CD14-positive monocyte (primary cell): ENCODE results near the gene MED8. TPM values are rescaled to one million over a fixed set of nuclear protein-coding genes. Genes with fewer than 3 reads are reported as not detected.

Experiments used
- DNase-seq, 3 donors: peaks; one replicate each; pipeline ENCODE4 v3.0.0-alpha.2; 2011 to 2022
- H2AFZ ChIP-seq: 2 replicates; pipeline ENCODE4 v1.6.0; 2012; ENCODE audit warnings: mild to moderate bottlenecking, low read depth, low read length, inconsistent platforms; ENCODE audit not compliant: insufficient read depth, poor library complexity, severe bottlenecking
- H3K27ac ChIP-seq, 2 donors: 1 replicate in 1 of 2; 2 replicates in 1 of 2; pipeline ENCODE4 v1.5.1; 2012 to 2013; ENCODE audit warnings: low read length in 2 of 2, control low read depth in 1 of 2, inconsistent platforms in 1 of 2, low read depth in 1 of 2, mild to moderate bottlenecking in 1 of 2
- H3K27me3 ChIP-seq, 2 donors: one replicate each; pipeline versions ENCODE4 v1.6.0 to v1.6.1; 2011 to 2013; ENCODE audit warnings: low read length in 2 of 2; ENCODE audit not compliant: control insufficient read depth in 2 of 2, insufficient read depth in 2 of 2
- H3K36me3 ChIP-seq, 2 donors: replicated peaks in 1 of 2; 1 replicate in 1 of 2; 2 replicates in 1 of 2; pipeline versions ENCODE4 v1.5.1 to v1.6.1; 2012 to 2013; ENCODE audit warnings: low read length in 2 of 2, control low read depth in 1 of 2, inconsistent platforms in 1 of 2, mild to moderate bottlenecking in 1 of 2; ENCODE audit not compliant: insufficient read depth in 2 of 2, control insufficient read depth in 1 of 2
- H3K4me1 ChIP-seq, 2 donors: 1 replicate in 1 of 2; 2 replicates in 1 of 2; pipeline versions ENCODE4 v1.5.1 to v1.6.1; 2012 to 2013; ENCODE audit warnings: low read length in 2 of 2, control low read depth in 1 of 2, inconsistent platforms in 1 of 2, mild to moderate bottlenecking in 1 of 2, moderate library complexity in 1 of 2; ENCODE audit not compliant: insufficient read depth in 2 of 2, control insufficient read depth in 1 of 2
- H3K4me2 ChIP-seq: replicated peaks from 2 replicates; pipeline ENCODE3; 2012; ENCODE audit warnings: low read length, moderate library complexity, mild to moderate bottlenecking; ENCODE audit not compliant: poor library complexity, severe bottlenecking; ENCODE audit errors: extremely low read depth
- H3K4me3 ChIP-seq, 3 experiments: fragments of 200-600 bp in 1 of 3; sonication (generic) in 1 of 3; replicated peaks in 1 of 3; 1 replicate in 2 of 3; 2 replicates in 1 of 3; pipeline ENCODE4 v1.5.1; 2011 to 2013; ENCODE audit warnings: low read length in 3 of 3, mild to moderate bottlenecking in 3 of 3, control low read depth in 2 of 3, low read depth in 2 of 3, inconsistent platforms in 1 of 3, moderate library complexity in 1 of 3
- H3K79me2 ChIP-seq: 2 replicates; pipeline ENCODE4 v1.6.0; 2012; ENCODE audit warnings: mild to moderate bottlenecking, control low read depth, inconsistent platforms, low read length, moderate library complexity; ENCODE audit not compliant: insufficient read depth
- H3K9ac ChIP-seq: 2 replicates; pipeline ENCODE4 v1.6.0; 2017; ENCODE audit warnings: low read length, mild to moderate bottlenecking; ENCODE audit not compliant: insufficient read depth, poor library complexity, severe bottlenecking
- H3K9me3 ChIP-seq, 2 donors: replicated peaks in 1 of 2; 1 replicate in 1 of 2; 2 replicates in 1 of 2; pipeline versions ENCODE4 v1.5.1 to v1.6.1; 2012 to 2013; ENCODE audit warnings: low read length in 2 of 2, control low read depth in 1 of 2; ENCODE audit not compliant: control insufficient read depth in 1 of 2, insufficient read depth in 1 of 2
- H4K20me1 ChIP-seq: 2 replicates; pipeline ENCODE4 v1.6.0; 2012; ENCODE audit warnings: mild to moderate bottlenecking, low read length, control low read depth, moderate library complexity; ENCODE audit not compliant: insufficient read depth
- H3K27ac Mint-ChIP-seq, 7 donors: one replicate each; pipeline ENCODE4 v1.8.0; 2020; ENCODE audit warnings: mild to moderate bottlenecking in 7 of 7, mixed read lengths in 7 of 7, moderate library complexity in 6 of 7, inconsistent platforms in 2 of 7
- H3K27me3 Mint-ChIP-seq, 3 donors: one replicate each; pipeline ENCODE4 v1.8.0; 2021 to 2022; ENCODE audit warnings: low read depth in 3 of 3, mild to moderate bottlenecking in 3 of 3, mixed read lengths in 3 of 3, moderate library complexity in 3 of 3, inconsistent platforms in 1 of 3
- H3K36me3 Mint-ChIP-seq, 2 donors: one replicate each; pipeline ENCODE4 v1.8.0; 2020; ENCODE audit warnings: mixed read lengths in 2 of 2, inconsistent platforms in 1 of 2, mild to moderate bottlenecking in 1 of 2
- H3K4me1 Mint-ChIP-seq: one replicate; pipeline ENCODE4 v1.8.0; 2020; ENCODE audit warnings: mild to moderate bottlenecking, mixed read lengths
- H3K4me3 Mint-ChIP-seq, 2 donors: one replicate each; pipeline ENCODE4 v1.8.0; 2020; ENCODE audit warnings: mild to moderate bottlenecking in 2 of 2, mixed read lengths in 2 of 2, moderate library complexity in 1 of 2
- H3K9me3 Mint-ChIP-seq, 7 donors: one replicate each; pipeline ENCODE4 v1.8.0; 2020 to 2022; ENCODE audit warnings: mixed read lengths in 7 of 7, mild to moderate bottlenecking in 6 of 7, moderate library complexity in 6 of 7, inconsistent platforms in 2 of 7
- CTCF ChIP-seq: fragments of 200-600 bp; IDR thresholded peaks from one replicate; pipeline ENCODE4 v1.8.0; 2022; ENCODE audit warnings: antibody characterized with exemption, mild to moderate bottlenecking
- WGBS: methylation state at CpG from one replicate; pipeline ENCODE4 v1.1.5; 2013; ENCODE audit warnings: missing lambda C conversion rate; ENCODE audit not compliant: insufficient coverage; 5-methylcytosine and 5-hydroxymethylcytosine counted together
- intact Hi-C, 2 donors: fragments of 100-400 bp; cut with micrococcal nuclease; formaldehyde crosslinking; loops; one replicate each; pipeline versions ENCODE4 v1.15.0 to v1.15.1; 2023
- polyA plus RNA-seq, 3 donors: library from polyadenylated mRNA; depleted of rRNA in 1 of 3; unstranded in 2 of 3; stranded (reverse) in 1 of 3; fragments of 300-500 nt in 2 of 3; fragments of >200 nt in 1 of 3; fragmentation: Illumina TruSeq in 2 of 3; gene quantifications; 1 replicate in 2 of 3; 2 replicates in 1 of 3; pipeline ENCODE4 v1.2.3, GENCODE V29; 2012 to 2021

MED8 gene
- polyA plus RNA-seq, 3 donors, result 16.6 to 41.8 (median 40.7) TPM

- Histone ChIP-seq H3K4me2 (no peak overlapping the region), H3K4me1 (no peaks in the 10 kb centered on the region), H3K79me2 (no peaks in the 10 kb centered on the region), H4K20me1 (no peaks in the 10 kb centered on the region), H3K9me3 (no peaks in the 10 kb centered on the region), H3K27ac (no peak overlapping the region), H3K36me3 (peaks cover 45 to 67% of the 10 kb centered on the region in 2 donors), H2AFZ (no peak overlapping the region), H3K27me3 (no peaks in the 10 kb centered on the region), H3K9ac (no peak overlapping the region), H3K4me3 (no peak overlapping the region)
- no peaks in the 10 kb centered on the region for H3K4me1 Mint-ChIP-seq
- WGBS, result no CpG with 5 or more reads among the region's 3 CpGs
- H3K27me3 Mint-ChIP-seq, result no peaks in the 10 kb centered on the region
- TF ChIP-seq CTCF, result no peak
- DNase-seq, result no peak
- H3K27ac Mint-ChIP-seq, result peak overlapping the region in 1 of 7 donors; percentile 33
- H3K9me3 Mint-ChIP-seq, result no peaks in the 10 kb centered on the region
- H3K4me3 Mint-ChIP-seq, result no peak overlapping the region
- intact Hi-C loops, result no loop called here
- peaks cover 60 to 61% of the 10 kb centered on the region in 2 donors for H3K36me3 Mint-ChIP-seq
Measured at GRCh38 chr1:43410571-43410970, 21.0 kb upstream of the MED8 start.

GRCh38 chr1:43405876-43406234 lies 16.3 kb upstream of the MED8 start:
- WGBS, result 100% methylated on average over 1 of the region's 2 CpGs
- no peaks in the 10 kb centered on the region for H3K27me3 ChIP-seq
- peaks cover 0 to 1% (median 0%) of the 10 kb centered on the region in 3 donors for H3K27me3 Mint-ChIP-seq
- H3K9me3 Mint-ChIP-seq, result no peaks in the 10 kb centered on the region
- H3K4me3 ChIP-seq, result no peak overlapping the region
- no peak for TF ChIP-seq CTCF
- H3K27ac Mint-ChIP-seq, result no peak overlapping the region
- H3K4me3 Mint-ChIP-seq, result no peak overlapping the region
- H3K4me1 ChIP-seq, result no peaks in the 10 kb centered on the region
- no peaks in the 10 kb centered on the region for H3K4me1 Mint-ChIP-seq
- H4K20me1 ChIP-seq, result no peaks in the 10 kb centered on the region
- no peaks in the 10 kb centered on the region for H3K79me2 ChIP-seq
- H3K36me3 ChIP-seq, result peaks cover 65 to 89% of the 10 kb centered on the region in 2 donors
- H3K36me3 Mint-ChIP-seq, result peaks cover 69 to 84% of the 10 kb centered on the region in 2 donors
- intact Hi-C loops, result no loop called here
- no peak overlapping the region for H3K9ac ChIP-seq
- no peak overlapping the region for H2AFZ ChIP-seq
- H3K27ac ChIP-seq, result no peak overlapping the region
- no peaks in the 10 kb centered on the region for H3K9me3 ChIP-seq
- H3K4me2 ChIP-seq, result no peak overlapping the region
- no peak for DNase-seq
